WTC11 (cell line): ENCODE results near the gene BNC2. TPM values are rescaled to one million over a fixed set of nuclear protein-coding genes. Genes with fewer than 3 reads are reported as not detected.

ENCODE experiments used
- ATF1 ChIP-seq: sonication (generic); formaldehyde crosslinking; IDR thresholded peaks from 2 replicates; pipeline ENCODE4 v1.8.1; 2023; ENCODE audit warnings: mild to moderate bottlenecking, moderate library complexity, missing genetic modification reagents
- ETV6 ChIP-seq: sonication (generic); formaldehyde crosslinking; IDR thresholded peaks from 2 replicates; pipeline ENCODE4 v1.8.1; 2022; ENCODE audit warnings: mild to moderate bottlenecking, missing genetic modification reagents
- FOXP1 ChIP-seq: sonication (generic); formaldehyde crosslinking; IDR thresholded peaks from 2 replicates; pipeline ENCODE4 v1.8.0; 2022; ENCODE audit warnings: missing genetic modification reagents, mild to moderate bottlenecking, moderate library complexity, borderline replicate concordance
- GRHL2 ChIP-seq: fragments of 250-450 bp; sonication (Bioruptor Pico); IDR thresholded peaks from 2 replicates; pipeline ENCODE4 v1.8.0; 2022; ENCODE audit warnings: mild to moderate bottlenecking, moderate library complexity; ENCODE audit not compliant: insufficient replicate concordance, severe bottlenecking
- GTF2I ChIP-seq: fragments of 250-450 bp; sonication (Bioruptor Pico); conservative IDR thresholded peaks from 2 replicates; pipeline ENCODE4 v1.4.0; 2021; ENCODE audit warnings: mild to moderate bottlenecking
- JAZF1 ChIP-seq: fragments of 250-450 bp; sonication (Bioruptor Pico); IDR thresholded peaks from 2 replicates; pipeline ENCODE4 v1.9.0; 2021; ENCODE audit warnings: moderate library complexity, mild to moderate bottlenecking, inconsistent platforms
- KAT7 ChIP-seq: sonication (generic); formaldehyde crosslinking; IDR thresholded peaks from 2 replicates; pipeline ENCODE4 v1.8.1; 2023; ENCODE audit warnings: missing genetic modification reagents, mild to moderate bottlenecking, borderline replicate concordance
- MYBL2 ChIP-seq: sonication (generic); formaldehyde crosslinking; IDR thresholded peaks from 2 replicates; pipeline ENCODE4 v1.8.1; 2023; ENCODE audit warnings: mild to moderate bottlenecking, moderate library complexity, missing genetic modification reagents
- NFATC4 ChIP-seq: fragments of 250-450 bp; sonication (Bioruptor Pico); IDR thresholded peaks from 2 replicates; pipeline ENCODE4 v1.9.0; 2021; ENCODE audit warnings: mild to moderate bottlenecking
- NR1H2 ChIP-seq: sonication (generic); formaldehyde crosslinking; IDR thresholded peaks from 2 replicates; pipeline ENCODE4 v1.9.0; 2021; ENCODE audit warnings: mild to moderate bottlenecking, moderate library complexity, missing genetic modification reagents
- NR2C2 ChIP-seq: sonication (generic); formaldehyde crosslinking; IDR thresholded peaks from 2 replicates; pipeline ENCODE4 v1.8.0; 2022; ENCODE audit warnings: mild to moderate bottlenecking, missing genetic modification reagents
- RORB ChIP-seq: fragments of 250-450 bp; sonication (Bioruptor Pico); IDR thresholded peaks from 2 replicates; pipeline ENCODE4 v1.9.0; 2021; ENCODE audit warnings: mild to moderate bottlenecking
- TCF7 ChIP-seq: sonication (generic); formaldehyde crosslinking; IDR thresholded peaks from 2 replicates; pipeline ENCODE4 v1.8.0; 2022; ENCODE audit warnings: mild to moderate bottlenecking, low read depth, missing genetic modification reagents, moderate library complexity
- TEAD4 ChIP-seq: sonication (generic); formaldehyde crosslinking; IDR thresholded peaks from 2 replicates; pipeline ENCODE4 v1.8.0; 2022; ENCODE audit warnings: mild to moderate bottlenecking, missing genetic modification reagents
- ZNF317 ChIP-seq: sonication (generic); formaldehyde crosslinking; IDR thresholded peaks from 2 replicates; pipeline ENCODE4 v1.8.1; 2023; ENCODE audit warnings: low read depth, mild to moderate bottlenecking, moderate library complexity, missing genetic modification reagents, borderline replicate concordance
- total RNA-seq: library from RNA; stranded (reverse); gene quantifications from 3 replicates; pipeline ENCODE4 v1.2.3, GENCODE V29; 2021
- TF ChIP-seq, protein P1 (sequence below): sonication (generic); formaldehyde crosslinking; IDR thresholded peaks from 2 replicates; pipeline ENCODE4 v1.8.1; 2022; ENCODE audit warnings: low read depth, missing genetic modification reagents, borderline replicate concordance
- TF ChIP-seq, protein P2 (sequence below): sonication (generic); formaldehyde crosslinking; conservative IDR thresholded peaks from 2 replicates; pipeline ENCODE4 v1.8.1; 2023; ENCODE audit warnings: mild to moderate bottlenecking, low read depth, missing genetic modification reagents, moderate library complexity
- TF ChIP-seq, protein P3 (sequence below): sonication (generic); formaldehyde crosslinking; IDR thresholded peaks from 2 replicates; pipeline ENCODE4 v1.8.0; 2022; ENCODE audit warnings: mild to moderate bottlenecking, missing genetic modification reagents
- TF ChIP-seq, protein P4 (sequence below): sonication (generic); formaldehyde crosslinking; IDR thresholded peaks from 2 replicates; pipeline ENCODE4 v1.8.1; 2023; ENCODE audit warnings: mild to moderate bottlenecking, missing genetic modification reagents, borderline replicate concordance
- TF ChIP-seq, protein P5 (sequence below): sonication (generic); formaldehyde crosslinking; IDR thresholded peaks from 2 replicates; pipeline ENCODE4 v1.8.1; 2022; ENCODE audit warnings: mild to moderate bottlenecking, missing genetic modification reagents, moderate library complexity, borderline replicate concordance
- TF ChIP-seq, protein P6 (sequence below): fragments of 250-450 bp; sonication (Bioruptor Pico); IDR thresholded peaks from 2 replicates; pipeline ENCODE4 v1.9.0; 2021; ENCODE audit warnings: moderate library complexity, mild to moderate bottlenecking, inconsistent platforms, borderline replicate concordance
- TF ChIP-seq, protein P7 (sequence below): sonication (generic); formaldehyde crosslinking; IDR thresholded peaks from 2 replicates; pipeline ENCODE4 v1.8.1; 2023; ENCODE audit warnings: mild to moderate bottlenecking, missing genetic modification reagents, moderate library complexity
- TF ChIP-seq, protein P8 (sequence below): sonication (generic); formaldehyde crosslinking; IDR thresholded peaks from 2 replicates; pipeline ENCODE4 v1.8.1; 2022; ENCODE audit warnings: low read depth, mild to moderate bottlenecking, moderate library complexity, missing genetic modification reagents, borderline replicate concordance
- TF ChIP-seq, protein P9 (sequence below): fragments of 250-450 bp; sonication (Bioruptor Pico); IDR thresholded peaks from 2 replicates; pipeline ENCODE4 v2.1.2; 2022; ENCODE audit warnings: mild to moderate bottlenecking, moderate library complexity

The BNC2 gene
- total RNA-seq, 1 experiment from 2014 or later: 33.3 TPM

DNA sequence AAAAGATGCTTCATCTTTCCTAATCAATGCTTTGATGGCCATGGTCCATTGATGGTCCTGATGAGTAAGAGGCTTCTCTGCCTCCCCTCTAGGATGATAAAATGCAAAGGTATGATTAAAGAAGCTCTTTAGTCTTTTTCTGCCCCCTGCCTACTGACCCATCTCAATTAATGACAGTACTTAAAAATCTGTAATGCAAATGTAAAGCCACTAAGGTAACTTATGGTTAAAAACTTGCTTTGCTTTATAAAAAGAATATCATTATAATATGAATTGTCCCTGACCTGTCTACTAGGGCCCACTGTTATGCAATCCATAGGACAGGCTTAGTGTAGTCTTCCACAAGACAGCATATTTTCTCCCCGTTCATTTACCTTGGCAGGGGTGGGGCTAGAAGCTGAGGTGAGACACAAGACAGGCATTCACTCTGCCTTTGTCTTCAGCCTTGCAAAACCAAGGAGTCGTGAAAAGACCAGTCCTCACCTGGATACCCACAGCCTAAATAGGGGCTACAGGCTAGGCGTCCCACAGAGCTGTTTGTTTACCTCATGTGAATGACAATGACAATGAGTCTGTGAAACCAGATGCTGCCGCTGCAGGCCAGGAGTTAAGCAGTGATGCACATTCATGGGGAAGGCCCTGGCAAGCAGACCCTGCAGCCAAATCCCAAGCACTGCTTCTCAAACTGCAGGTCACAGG is 60.4 kb downstream of the BNC2 start (continued):
- no peak for TF ChIP-seq GRHL2 (CRISPR knock-in tag)
- TF ChIP-seq MYBL2 (CRISPR knock-in tag): peak; percentile 81; the same call in 1 of the 2 replicates
- TF ChIP-seq ETV6 (CRISPR knock-in tag): no peak
- TF ChIP-seq TEAD4 (CRISPR knock-in tag): no peak
- peak; percentile 92; the same call in 1 of the 2 replicates for TF ChIP-seq FOXP1
- TF ChIP-seq NR2C2 (CRISPR knock-in tag): no peak
- no peak for TF ChIP-seq ATF1 (CRISPR knock-in tag)
- no peak for TF ChIP-seq TCF7 (CRISPR knock-in tag)
- TF ChIP-seq, protein P1, sequence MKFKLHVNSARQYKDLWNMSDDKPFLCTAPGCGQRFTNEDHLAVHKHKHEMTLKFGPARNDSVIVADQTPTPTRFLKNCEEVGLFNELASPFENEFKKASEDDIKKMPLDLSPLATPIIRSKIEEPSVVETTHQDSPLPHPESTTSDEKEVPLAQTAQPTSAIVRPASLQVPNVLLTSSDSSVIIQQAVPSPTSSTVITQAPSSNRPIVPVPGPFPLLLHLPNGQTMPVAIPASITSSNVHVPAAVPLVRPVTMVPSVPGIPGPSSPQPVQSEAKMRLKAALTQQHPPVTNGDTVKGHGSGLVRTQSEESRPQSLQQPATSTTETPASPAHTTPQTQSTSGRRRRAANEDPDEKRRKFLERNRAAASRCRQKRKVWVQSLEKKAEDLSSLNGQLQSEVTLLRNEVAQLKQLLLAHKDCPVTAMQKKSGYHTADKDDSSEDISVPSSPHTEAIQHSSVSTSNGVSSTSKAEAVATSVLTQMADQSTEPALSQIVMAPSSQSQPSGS (CRISPR knock-in tag): no peak
- TF ChIP-seq NR1H2 (CRISPR knock-in tag): no peak
- TF ChIP-seq, protein P2, sequence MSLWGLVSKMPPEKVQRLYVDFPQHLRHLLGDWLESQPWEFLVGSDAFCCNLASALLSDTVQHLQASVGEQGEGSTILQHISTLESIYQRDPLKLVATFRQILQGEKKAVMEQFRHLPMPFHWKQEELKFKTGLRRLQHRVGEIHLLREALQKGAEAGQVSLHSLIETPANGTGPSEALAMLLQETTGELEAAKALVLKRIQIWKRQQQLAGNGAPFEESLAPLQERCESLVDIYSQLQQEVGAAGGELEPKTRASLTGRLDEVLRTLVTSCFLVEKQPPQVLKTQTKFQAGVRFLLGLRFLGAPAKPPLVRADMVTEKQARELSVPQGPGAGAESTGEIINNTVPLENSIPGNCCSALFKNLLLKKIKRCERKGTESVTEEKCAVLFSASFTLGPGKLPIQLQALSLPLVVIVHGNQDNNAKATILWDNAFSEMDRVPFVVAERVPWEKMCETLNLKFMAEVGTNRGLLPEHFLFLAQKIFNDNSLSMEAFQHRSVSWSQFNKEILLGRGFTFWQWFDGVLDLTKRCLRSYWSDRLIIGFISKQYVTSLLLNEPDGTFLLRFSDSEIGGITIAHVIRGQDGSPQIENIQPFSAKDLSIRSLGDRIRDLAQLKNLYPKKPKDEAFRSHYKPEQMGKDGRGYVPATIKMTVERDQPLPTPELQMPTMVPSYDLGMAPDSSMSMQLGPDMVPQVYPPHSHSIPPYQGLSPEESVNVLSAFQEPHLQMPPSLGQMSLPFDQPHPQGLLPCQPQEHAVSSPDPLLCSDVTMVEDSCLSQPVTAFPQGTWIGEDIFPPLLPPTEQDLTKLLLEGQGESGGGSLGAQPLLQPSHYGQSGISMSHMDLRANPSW: no peak
- TF ChIP-seq, protein P3, sequence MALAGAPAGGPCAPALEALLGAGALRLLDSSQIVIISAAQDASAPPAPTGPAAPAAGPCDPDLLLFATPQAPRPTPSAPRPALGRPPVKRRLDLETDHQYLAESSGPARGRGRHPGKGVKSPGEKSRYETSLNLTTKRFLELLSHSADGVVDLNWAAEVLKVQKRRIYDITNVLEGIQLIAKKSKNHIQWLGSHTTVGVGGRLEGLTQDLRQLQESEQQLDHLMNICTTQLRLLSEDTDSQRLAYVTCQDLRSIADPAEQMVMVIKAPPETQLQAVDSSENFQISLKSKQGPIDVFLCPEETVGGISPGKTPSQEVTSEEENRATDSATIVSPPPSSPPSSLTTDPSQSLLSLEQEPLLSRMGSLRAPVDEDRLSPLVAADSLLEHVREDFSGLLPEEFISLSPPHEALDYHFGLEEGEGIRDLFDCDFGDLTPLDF: no peak
- no peak for TF ChIP-seq ZNF317
- TF ChIP-seq, protein P4, sequence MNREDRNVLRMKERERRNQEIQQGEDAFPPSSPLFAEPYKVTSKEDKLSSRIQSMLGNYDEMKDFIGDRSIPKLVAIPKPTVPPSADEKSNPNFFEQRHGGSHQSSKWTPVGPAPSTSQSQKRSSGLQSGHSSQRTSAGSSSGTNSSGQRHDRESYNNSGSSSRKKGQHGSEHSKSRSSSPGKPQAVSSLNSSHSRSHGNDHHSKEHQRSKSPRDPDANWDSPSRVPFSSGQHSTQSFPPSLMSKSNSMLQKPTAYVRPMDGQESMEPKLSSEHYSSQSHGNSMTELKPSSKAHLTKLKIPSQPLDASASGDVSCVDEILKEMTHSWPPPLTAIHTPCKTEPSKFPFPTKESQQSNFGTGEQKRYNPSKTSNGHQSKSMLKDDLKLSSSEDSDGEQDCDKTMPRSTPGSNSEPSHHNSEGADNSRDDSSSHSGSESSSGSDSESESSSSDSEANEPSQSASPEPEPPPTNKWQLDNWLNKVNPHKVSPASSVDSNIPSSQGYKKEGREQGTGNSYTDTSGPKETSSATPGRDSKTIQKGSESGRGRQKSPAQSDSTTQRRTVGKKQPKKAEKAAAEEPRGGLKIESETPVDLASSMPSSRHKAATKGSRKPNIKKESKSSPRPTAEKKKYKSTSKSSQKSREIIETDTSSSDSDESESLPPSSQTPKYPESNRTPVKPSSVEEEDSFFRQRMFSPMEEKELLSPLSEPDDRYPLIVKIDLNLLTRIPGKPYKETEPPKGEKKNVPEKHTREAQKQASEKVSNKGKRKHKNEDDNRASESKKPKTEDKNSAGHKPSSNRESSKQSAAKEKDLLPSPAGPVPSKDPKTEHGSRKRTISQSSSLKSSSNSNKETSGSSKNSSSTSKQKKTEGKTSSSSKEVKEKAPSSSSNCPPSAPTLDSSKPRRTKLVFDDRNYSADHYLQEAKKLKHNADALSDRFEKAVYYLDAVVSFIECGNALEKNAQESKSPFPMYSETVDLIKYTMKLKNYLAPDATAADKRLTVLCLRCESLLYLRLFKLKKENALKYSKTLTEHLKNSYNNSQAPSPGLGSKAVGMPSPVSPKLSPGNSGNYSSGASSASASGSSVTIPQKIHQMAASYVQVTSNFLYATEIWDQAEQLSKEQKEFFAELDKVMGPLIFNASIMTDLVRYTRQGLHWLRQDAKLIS (CRISPR knock-in tag): no peak; the same call in 1 of the 2 replicates
- no peak for TF ChIP-seq RORB
- TF ChIP-seq, protein P5, sequence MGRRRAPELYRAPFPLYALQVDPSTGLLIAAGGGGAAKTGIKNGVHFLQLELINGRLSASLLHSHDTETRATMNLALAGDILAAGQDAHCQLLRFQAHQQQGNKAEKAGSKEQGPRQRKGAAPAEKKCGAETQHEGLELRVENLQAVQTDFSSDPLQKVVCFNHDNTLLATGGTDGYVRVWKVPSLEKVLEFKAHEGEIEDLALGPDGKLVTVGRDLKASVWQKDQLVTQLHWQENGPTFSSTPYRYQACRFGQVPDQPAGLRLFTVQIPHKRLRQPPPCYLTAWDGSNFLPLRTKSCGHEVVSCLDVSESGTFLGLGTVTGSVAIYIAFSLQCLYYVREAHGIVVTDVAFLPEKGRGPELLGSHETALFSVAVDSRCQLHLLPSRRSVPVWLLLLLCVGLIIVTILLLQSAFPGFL (CRISPR knock-in tag): no peak
- TF ChIP-seq, protein P6, sequence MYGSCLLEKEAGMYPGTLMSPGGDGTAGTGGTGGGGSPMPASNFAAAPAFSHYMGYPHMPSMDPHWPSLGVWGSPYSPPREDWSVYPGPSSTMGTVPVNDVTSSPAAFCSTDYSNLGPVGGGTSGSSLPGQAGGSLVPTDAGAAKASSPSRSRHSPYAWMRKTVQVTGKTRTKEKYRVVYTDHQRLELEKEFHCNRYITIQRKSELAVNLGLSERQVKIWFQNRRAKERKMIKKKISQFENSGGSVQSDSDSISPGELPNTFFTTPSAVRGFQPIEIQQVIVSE (CRISPR knock-in tag): no peak
- TF ChIP-seq, protein P7, sequence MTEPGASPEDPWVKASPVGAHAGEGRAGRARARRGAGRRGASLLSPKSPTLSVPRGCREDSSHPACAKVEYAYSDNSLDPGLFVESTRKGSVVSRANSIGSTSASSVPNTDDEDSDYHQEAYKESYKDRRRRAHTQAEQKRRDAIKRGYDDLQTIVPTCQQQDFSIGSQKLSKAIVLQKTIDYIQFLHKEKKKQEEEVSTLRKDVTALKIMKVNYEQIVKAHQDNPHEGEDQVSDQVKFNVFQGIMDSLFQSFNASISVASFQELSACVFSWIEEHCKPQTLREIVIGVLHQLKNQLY (CRISPR knock-in tag): no peak
- no peak for TF ChIP-seq JAZF1
- no peak for TF ChIP-seq GTF2I (CRISPR knock-in tag)
- TF ChIP-seq, protein P8, sequence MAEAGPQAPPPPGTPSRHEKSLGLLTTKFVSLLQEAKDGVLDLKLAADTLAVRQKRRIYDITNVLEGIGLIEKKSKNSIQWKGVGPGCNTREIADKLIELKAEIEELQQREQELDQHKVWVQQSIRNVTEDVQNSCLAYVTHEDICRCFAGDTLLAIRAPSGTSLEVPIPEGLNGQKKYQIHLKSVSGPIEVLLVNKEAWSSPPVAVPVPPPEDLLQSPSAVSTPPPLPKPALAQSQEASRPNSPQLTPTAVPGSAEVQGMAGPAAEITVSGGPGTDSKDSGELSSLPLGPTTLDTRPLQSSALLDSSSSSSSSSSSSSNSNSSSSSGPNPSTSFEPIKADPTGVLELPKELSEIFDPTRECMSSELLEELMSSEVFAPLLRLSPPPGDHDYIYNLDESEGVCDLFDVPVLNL (CRISPR knock-in tag): no peak
- no peak for TF ChIP-seq KAT7
- TF ChIP-seq, protein P9, sequence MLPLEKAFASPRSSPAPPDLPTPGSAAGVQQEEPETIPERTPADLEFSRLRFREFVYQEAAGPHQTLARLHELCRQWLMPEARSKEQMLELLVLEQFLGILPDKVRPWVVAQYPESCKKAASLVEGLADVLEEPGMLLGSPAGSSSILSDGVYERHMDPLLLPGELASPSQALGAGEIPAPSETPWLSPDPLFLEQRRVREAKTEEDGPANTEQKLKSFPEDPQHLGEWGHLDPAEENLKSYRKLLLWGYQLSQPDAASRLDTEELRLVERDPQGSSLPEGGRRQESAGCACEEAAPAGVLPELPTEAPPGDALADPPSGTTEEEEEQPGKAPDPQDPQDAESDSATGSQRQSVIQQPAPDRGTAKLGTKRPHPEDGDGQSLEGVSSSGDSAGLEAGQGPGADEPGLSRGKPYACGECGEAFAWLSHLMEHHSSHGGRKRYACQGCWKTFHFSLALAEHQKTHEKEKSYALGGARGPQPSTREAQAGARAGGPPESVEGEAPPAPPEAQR (CRISPR knock-in tag): no peak
- TF ChIP-seq NFATC4 (CRISPR knock-in tag): no peak
